ENCODE measurements around the gene ZNRD2. TPM values are rescaled to one million over a fixed set of nuclear protein-coding genes. Genes with fewer than 3 reads are reported as not detected.
"Not testable (repeated sequence)": the region's sequence is repeated elsewhere in the genome, so short reads cannot be mapped to it uniquely, and the experiment has no call there.

The ZNRD2 gene
- total RNA-seq, 2 experiments from 2014 or later: 50.7 to 56.4 TPM

GRCh38 chr11:65564879-65565559, 5.3 kb upstream of the ZNRD2 start:
- POLR2A ChIA-PET: interaction anchor here (1.1 kb wide), 1 partner anchor 63 kb away, joined by 3 read pairs; no protein-coding TSS in a partner anchor
- H3K4me1 Mint-ChIP-seq: peaks cover 50% of the 10 kb centered on the region

GRCh38 chr11:65565624-65566453, 4.4 kb upstream of the ZNRD2 start:
- Mint-ChIP-seq H3K27ac (peak overlapping the region; percentile 94), H3K9me3 (ENCODE audit: low read depth) (no peaks in the 10 kb centered on the region), H3K27me3 (no peaks in the 10 kb centered on the region), H3K4me3 (peak overlapping the region; percentile 49), H3K36me3 (ENCODE audit: low read depth) (peaks cover 18% of the 10 kb centered on the region), H3K4me1 (peaks cover 42% of the 10 kb centered on the region)
- POLR2A ChIA-PET: interaction anchor here (0.6 to 0.8 kb wide), 9 partner anchors 10 to 358 kb away, joined by 3 to 5 read pairs (median 4); no protein-coding TSS in a partner anchor
- ATAC-seq (peak; percentile 10), DNase-seq (peak; percentile 60)
- CTCF ChIA-PET: interaction anchor here (0.6 to 2.9 kb wide), 14 partner anchors 8 to 319 kb away, joined by 3 to 13 read pairs (median 4); partner anchors contain the start of genes EHBP1L1 and SIPA1
- intact Hi-C loops (cut with DNase I, micrococcal nuclease): no loop called here

More at GRCh38 chr11:65564879-65565559, 5.3 kb upstream of the ZNRD2 start:
- H3K27me3 Mint-ChIP-seq; ATAC-seq; intact Hi-C loops (cut with DNase I, micrococcal nuclease); H3K9me3 Mint-ChIP-seq (ENCODE audit: low read depth); DNase-seq: not testable (repeated sequence)
- peak overlapping the region; percentile 94 for H3K27ac Mint-ChIP-seq
- peaks cover 15% of the 10 kb centered on the region for H3K36me3 Mint-ChIP-seq (ENCODE audit: low read depth)
- CTCF ChIA-PET: interaction anchor here (0.6 to 2.9 kb wide), 8 partner anchors 10 to 90 kb away, joined by 3 to 13 read pairs (median 6); partner anchors contain the start of gene EHBP1L1
- peak overlapping the region; percentile 49 for H3K4me3 Mint-ChIP-seq

GRCh38 chr11:65569164-65569972, 909 bp upstream of the ZNRD2 start:
- Mint-ChIP-seq H3K4me3 (peak overlapping the region; percentile 97), H3K4me1 (peaks cover 58% of the 10 kb centered on the region), H3K27me3 (no peaks in the 10 kb centered on the region), H3K9me3 (ENCODE audit: low read depth) (no peaks in the 10 kb centered on the region), H3K27ac (peak overlapping the region; percentile 96), H3K36me3 (ENCODE audit: low read depth) (peaks cover 33% of the 10 kb centered on the region)
- ATAC-seq (peak; percentile 21), DNase-seq (no peak)
- ChIA-PET CTCF (interaction anchor here (1.0 to 4.6 kb wide), 5 partner anchors 28 to 239 kb away, joined by 3 to 42 read pairs (median 3); partner anchors contain the start of gene PCNX3), POLR2A (interaction anchor here (0.7 to 2.0 kb wide), 8 partner anchors 10 to 150 kb away, joined by 3 to 7 read pairs (median 5); partner anchors contain the start of gene MAP3K11)
- intact Hi-C loops (cut with DNase I, micrococcal nuclease): no loop called here

- H3K27me3 Mint-ChIP-seq: no peaks in the 10 kb centered on the region
- peak overlapping the region; percentile 89 for H3K27ac Mint-ChIP-seq
- intact Hi-C loops (cut with DNase I, micrococcal nuclease): loop anchor here (2.0 to 5.0 kb wide), 7 partner anchors 17 to 794 kb away; partner anchors contain the start of genes ATG2A (in 1 of the 2), CFL1 (in 1 of the 2), EHD1 (in 1 of the 2) and RAB1B (in 1 of the 2)
- ChIA-PET CTCF (interaction anchor here (0.6 to 4.6 kb wide), 13 partner anchors 11 to 439 kb away, joined by 3 to 42 read pairs (median 4); partner anchors contain the start of gene PCNX3), POLR2A (interaction anchor here (0.6 to 1.9 kb wide), 6 partner anchors 22 to 1068 kb away, joined by 3 to 9 read pairs (median 4); partner anchors contain the start of gene MALAT1)
- no peak for ATAC-seq
- H3K36me3 Mint-ChIP-seq (ENCODE audit: low read depth): peaks cover 36% of the 10 kb centered on the region
- H3K4me1 Mint-ChIP-seq: peaks cover 52% of the 10 kb centered on the region
- H3K9me3 Mint-ChIP-seq (ENCODE audit: low read depth): no peaks in the 10 kb centered on the region
- H3K4me3 Mint-ChIP-seq: peak overlapping the region; percentile 97
- no peak for DNase-seq
Measured at GRCh38 chr11:65571420-65571819, 1.1 kb downstream of the ZNRD2 start.

GRCh38 chr11:65571940-65572339, 1.7 kb downstream of the ZNRD2 start:
- ATAC-seq: no peak
- H3K27me3 Mint-ChIP-seq: no peaks in the 10 kb centered on the region
- ChIA-PET POLR2A (interaction anchor here (0.7 to 1.9 kb wide), 8 partner anchors 21 to 761 kb away, joined by 3 to 9 read pairs (median 3); partner anchors contain the start of gene MALAT1), CTCF (interaction anchor here (0.7 to 4.6 kb wide), 14 partner anchors 9 to 440 kb away, joined by 3 to 42 read pairs (median 4); partner anchors contain the start of gene PCNX3)
- H3K4me3 Mint-ChIP-seq: peak overlapping the region; percentile 97
- peak overlapping the region; percentile 89 for H3K27ac Mint-ChIP-seq
- intact Hi-C loops (cut with DNase I, micrococcal nuclease): loop anchor here (1.0 to 5.0 kb wide), 9 partner anchors 17 to 795 kb away; partner anchors contain the start of genes ATG2A (in 1 of the 2), CFL1 (in 1 of the 2), EHD1 (in 1 of the 2) and KAT5 (in 1 of the 2)
- no peak for DNase-seq
- peaks cover 37% of the 10 kb centered on the region for H3K36me3 Mint-ChIP-seq (ENCODE audit: low read depth)
- H3K4me1 Mint-ChIP-seq: peaks cover 50% of the 10 kb centered on the region
- no peaks in the 10 kb centered on the region for H3K9me3 Mint-ChIP-seq (ENCODE audit: low read depth)

- Mint-ChIP-seq H3K27me3 (no peaks in the 10 kb centered on the region), H3K9me3 (ENCODE audit: low read depth) (no peaks in the 10 kb centered on the region), H3K4me1 (peaks cover 48% of the 10 kb centered on the region), H3K27ac (peak within 1 kb of the TSS; percentile 89), H3K4me3 (peak within 1 kb of the TSS; percentile 97), H3K36me3 (ENCODE audit: low read depth) (peaks cover 37% of the 10 kb centered on the region)
- DNase-seq (peak; percentile 94), ATAC-seq (peak; percentile 7)
- ChIA-PET POLR2A (interaction anchor here (0.7 to 1.9 kb wide), 8 partner anchors 15 to 762 kb away, joined by 3 to 9 read pairs (median 3); partner anchors contain the start of gene MALAT1), CTCF (interaction anchor here (0.5 to 4.6 kb wide), 14 partner anchors 10 to 1327 kb away, joined by 3 to 42 read pairs (median 4); partner anchors contain the start of gene PCNX3)
- intact Hi-C loops (cut with DNase I, micrococcal nuclease): loop anchor here (1.0 to 5.0 kb wide), 8 partner anchors 140 to 795 kb away; partner anchors contain the start of genes ATG2A (in 1 of the 2), CFL1 (in 1 of the 2), EHD1 (in 1 of the 2) and KAT5 (in 1 of the 2)
Measured at GRCh38 chr11:65572356-65573051, 2.2 kb downstream of the ZNRD2 start, which contains the start of gene FAM89B. Gene FAM89B (plus strand): TSS chr11:65572538. CDS start chr11:65572670, 132 bp downstream.

- peaks cover 52% of the 10 kb centered on the region for H3K4me1 Mint-ChIP-seq
- DNase-seq (peak; percentile 55), ATAC-seq (no peak)
- H3K4me3 Mint-ChIP-seq: peak overlapping the region; percentile 90
- peaks cover 37% of the 10 kb centered on the region for H3K36me3 Mint-ChIP-seq (ENCODE audit: low read depth)
- H3K27me3 Mint-ChIP-seq: no peaks in the 10 kb centered on the region
- H3K9me3 Mint-ChIP-seq (ENCODE audit: low read depth): no peaks in the 10 kb centered on the region
- CTCF ChIA-PET: interaction anchor here (0.6 to 4.6 kb wide), 12 partner anchors 9 to 696 kb away, joined by 3 to 42 read pairs (median 4); partner anchors contain the start of gene PCNX3
- POLR2A ChIA-PET: interaction anchor here (1.5 to 1.8 kb wide), 2 partner anchors 33 to 74 kb away, joined by 6 to 9 read pairs; partner anchors contain the start of gene MALAT1
- intact Hi-C loops (cut with DNase I, micrococcal nuclease): loop anchor here (1.0 to 5.0 kb wide), 26 partner anchors 15 to 796 kb away; partner anchors contain the start of genes ATG2A (in 1 of the 2), BANF1 (in 1 of the 2), C11orf68 (in 1 of the 2) and CCDC85B (in 1 of the 2)
- peak overlapping the region; percentile 83 for H3K27ac Mint-ChIP-seq
Measured at GRCh38 chr11:65573391-65574079, 3.3 kb downstream of the ZNRD2 start.

- ATAC-seq (peak; percentile 34), DNase-seq (peak; percentile 96)
- intact Hi-C loops (cut with DNase I, micrococcal nuclease): loop anchor here (1.0 to 5.0 kb wide), 26 partner anchors 14 to 797 kb away; partner anchors contain the start of genes ATG2A (in 1 of the 2), BANF1 (in 1 of the 2), C11orf68 (in 1 of the 2) and CCDC85B (in 1 of the 2)
- ChIA-PET POLR2A (interaction anchor here (1.5 kb wide), 1 partner anchor 41 kb away, joined by 5 read pairs; the partner anchor contains the start of gene PCNX3), CTCF (interaction anchor here (0.6 to 4.6 kb wide), 8 partner anchors 8 to 315 kb away, joined by 3 to 56 read pairs (median 4); partner anchors contain the start of gene FIBP)
- Mint-ChIP-seq H3K27me3 (no peaks in the 10 kb centered on the region), H3K4me1 (peaks cover 49% of the 10 kb centered on the region), H3K4me3 (peak overlapping the region; percentile 90), H3K27ac (peak overlapping the region; percentile 95), H3K9me3 (ENCODE audit: low read depth) (no peaks in the 10 kb centered on the region), H3K36me3 (ENCODE audit: low read depth) (peaks cover 35% of the 10 kb centered on the region)
Measured at GRCh38 chr11:65574109-65574810, 4.0 kb downstream of the ZNRD2 start.

All from activated CD4-positive, alpha-beta T cell treated with anti-CD3 and anti-CD28 coated beads for 36 hours (primary cell).